HUDEP-2 (cell line): ENCODE data around the gene RFX1.
"Not testable (repeated sequence)": the region's sequence is repeated elsewhere in the genome, so short reads cannot be mapped to it uniquely, and the experiment has no call there.

Experiments used
- DNase-seq, 76 experiments: peaks; one replicate each; lab custom pipeline; 2025; ENCODE audit not compliant: unreplicated experiment in 76 of 76; lab: John Stamatoyannopoulos, UW

RFX1 gene

DNA sequence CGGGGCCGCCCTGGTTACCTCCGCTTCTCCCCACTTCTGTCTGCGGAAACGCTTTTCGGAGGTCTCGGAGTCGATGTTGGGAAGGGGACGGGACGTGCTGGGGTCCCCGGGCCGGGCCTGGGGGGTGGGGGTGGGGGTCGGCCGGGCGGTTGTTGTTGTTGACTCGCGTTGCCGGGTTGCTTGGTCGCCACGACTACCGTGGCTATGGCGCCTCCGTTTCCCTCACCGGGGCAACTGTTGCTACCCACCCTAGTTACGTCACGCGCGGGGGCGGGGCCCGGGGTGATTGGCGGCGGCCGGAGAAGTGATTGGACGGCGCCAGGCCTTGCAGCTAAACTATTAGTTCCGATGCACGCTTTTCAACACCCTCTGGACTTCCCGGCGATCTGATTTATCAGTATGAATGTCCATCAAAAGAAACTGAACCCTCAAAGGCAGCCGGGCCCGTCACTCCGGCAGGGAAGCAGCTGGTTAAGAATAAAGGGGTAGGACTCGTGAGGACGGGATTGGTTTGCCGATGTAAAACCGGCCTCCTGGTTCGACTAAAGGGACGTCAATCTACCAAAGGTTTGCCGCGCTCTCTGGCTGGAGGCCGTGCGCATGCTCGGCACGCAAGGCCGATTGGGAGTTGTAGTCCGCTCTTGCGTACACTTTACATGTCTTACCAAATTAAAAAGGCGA, at the start of gene RFX1:
Gene RFX1, minus strand, starts transcription at position 236 of the 681 bp plus-strand sequence. CDS start 12,477 bp downstream, outside the sequence.
- DNase-seq = peak; percentile 96 to 100 (median 100)

DNA sequence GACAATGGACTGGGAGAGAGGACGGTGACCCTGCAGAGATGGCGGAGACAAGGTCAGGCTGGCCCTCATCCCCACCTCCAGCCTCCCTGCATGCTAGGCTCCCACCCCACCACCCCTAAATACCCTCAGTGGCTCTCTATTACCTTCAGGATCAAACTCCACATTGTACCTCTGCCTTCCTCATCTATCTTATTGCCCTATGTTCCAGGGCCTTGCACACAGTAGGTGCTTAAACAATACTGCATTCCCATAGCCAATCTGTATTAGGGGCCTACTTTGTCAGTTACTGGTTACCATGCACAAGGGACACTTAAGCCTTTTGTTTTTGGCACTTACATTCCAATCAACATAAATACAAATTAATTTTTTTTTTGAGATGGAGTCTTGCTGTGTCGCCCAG, 49.3 kb upstream of the RFX1 start:
- no peak for DNase-seq

DNA sequence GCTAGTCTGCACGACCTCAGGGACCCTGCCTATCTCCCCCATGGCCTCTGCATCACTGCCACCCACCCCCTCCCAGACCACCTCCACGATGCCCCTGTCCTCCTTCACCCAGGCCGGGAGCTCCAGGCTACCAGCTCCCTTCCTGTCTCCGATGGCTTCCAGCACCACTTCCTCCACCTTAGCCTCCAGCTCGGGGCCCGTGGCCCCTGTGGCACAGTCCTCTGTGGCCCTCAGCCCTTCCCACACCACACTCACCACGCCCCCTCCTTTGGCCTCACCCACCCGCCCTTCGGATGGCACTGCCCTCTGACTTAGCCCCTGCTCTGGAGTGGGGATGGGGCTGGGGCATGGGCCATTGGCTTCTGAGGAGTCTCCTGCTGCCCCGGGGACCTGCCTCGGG, 48.6 kb upstream of the RFX1 start:
- DNase-seq = no peak

DNA sequence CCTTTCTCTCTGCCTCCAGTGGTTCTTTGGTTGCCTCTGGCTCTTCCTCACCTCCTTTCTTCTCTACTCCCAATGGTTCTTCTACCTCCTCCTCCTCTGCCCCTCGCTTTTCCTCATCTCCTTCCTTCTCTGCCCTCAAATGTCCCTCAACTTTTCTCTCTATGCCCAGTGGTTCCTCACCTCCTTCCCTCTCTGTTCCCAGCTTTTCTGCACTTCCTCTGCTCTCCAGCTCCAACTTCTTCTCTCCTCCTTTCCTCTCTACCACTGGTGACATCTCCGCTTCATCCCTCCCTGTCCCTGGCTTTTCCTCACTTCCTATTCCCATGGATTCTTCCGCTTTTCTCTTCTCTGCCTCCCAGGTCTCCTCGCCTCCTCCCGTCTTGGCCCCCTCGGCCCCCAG, 48.0 kb upstream of the RFX1 start:
- DNase-seq = no peak

DNA sequence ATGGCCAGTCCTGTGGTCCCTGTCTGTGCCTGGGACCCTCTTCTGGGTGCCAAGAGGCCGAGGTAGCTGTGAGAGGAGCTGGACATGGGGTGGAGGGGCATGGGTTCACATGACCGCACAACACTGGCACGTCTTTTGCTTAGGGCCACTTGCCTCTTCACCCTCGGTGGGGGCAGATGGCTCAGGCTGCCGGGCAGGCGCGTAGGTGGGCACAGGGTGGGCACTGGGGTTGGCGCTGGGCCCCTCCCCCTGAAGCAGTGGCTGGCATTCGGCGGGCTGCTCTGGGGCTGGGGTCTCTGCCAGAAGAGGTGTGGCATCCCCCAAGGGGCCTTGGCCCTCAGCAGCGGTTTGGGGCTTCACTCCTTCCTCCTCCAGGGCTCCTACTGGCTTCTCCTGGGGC, 47.4 kb upstream of the RFX1 start:
- DNase-seq = no peak

DNA sequence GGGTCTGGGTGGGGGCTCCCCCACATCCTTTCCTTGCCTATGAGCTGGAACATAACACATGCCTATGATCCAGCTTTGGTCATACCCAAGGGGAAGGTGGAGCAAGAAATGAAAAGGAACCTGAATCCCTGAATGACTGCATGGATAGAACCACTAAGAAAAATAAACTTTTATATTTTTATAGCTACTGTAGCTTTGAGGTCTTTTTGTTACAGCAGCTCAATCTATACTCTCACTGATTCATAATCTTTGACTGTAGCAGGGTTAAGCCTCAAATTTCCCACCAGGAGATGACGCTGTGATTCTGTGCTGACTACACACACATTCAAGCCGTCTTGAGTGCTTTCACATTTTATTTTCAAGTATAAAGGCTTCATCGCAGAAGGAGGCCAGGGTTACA, 46.9 kb upstream of the RFX1 start:
- no peak for DNase-seq

DNA sequence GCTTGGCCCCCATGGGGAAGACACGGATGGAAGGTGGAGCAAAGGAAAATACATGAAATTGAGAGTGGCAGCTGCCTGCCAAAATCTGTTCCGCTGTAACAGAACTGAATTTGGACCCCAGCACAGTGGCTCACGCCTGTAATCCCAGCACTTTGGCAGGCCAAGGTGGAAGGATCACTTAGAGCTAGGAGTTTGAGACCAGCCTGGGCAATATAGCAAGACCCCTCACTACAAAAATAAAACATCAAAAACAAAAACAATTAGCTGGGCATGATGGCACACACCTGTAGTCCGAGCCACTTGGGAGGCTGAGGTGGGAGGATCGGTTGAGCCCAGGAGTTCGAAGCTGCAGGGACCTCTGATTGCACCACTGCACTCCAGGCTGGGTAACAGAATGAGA, 46.4 kb upstream of the RFX1 start:
- no peak for DNase-seq

DNA sequence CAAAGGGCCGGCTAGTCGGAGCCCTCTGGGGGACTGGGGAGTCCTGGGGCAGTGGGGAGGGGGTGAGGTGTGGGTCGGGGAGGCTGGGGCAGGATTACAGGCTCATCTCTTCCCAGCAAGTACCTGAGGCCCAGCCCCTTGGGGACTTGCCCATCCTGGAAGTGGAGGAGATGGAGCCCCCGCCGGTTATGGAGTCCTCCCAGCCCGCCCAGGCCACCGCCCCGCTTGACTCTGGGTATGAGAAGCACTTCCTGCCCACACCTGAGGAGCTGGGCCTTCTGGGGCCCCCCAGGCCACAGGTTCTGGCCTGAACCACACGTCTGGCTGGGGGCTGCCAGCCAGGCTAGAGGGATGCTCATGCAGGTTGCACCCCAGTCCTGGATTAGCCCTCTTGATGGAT, 45.9 kb upstream of the RFX1 start:
- no peak for DNase-seq

DNA sequence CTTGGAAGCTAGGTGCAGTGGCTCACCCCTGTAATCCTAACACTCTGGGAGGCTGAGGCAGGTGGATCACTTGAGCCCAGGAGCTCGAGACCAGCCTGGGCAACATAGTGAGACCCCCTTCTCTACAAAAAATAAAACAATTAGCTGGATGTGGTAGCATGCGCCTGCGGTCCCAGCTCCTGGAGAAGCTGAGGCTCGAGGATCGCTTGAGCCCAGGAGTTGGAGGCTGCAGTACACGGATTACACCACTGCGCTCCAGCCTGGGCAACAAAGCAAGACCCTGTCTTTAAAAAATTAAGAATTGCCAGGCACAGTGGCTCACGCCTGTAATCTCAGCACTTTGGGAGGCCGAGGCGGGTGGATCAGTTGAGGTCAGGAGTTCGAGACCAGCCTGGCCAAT, 44.8 kb upstream of the RFX1 start:
- not testable (repeated sequence) for DNase-seq

DNA sequence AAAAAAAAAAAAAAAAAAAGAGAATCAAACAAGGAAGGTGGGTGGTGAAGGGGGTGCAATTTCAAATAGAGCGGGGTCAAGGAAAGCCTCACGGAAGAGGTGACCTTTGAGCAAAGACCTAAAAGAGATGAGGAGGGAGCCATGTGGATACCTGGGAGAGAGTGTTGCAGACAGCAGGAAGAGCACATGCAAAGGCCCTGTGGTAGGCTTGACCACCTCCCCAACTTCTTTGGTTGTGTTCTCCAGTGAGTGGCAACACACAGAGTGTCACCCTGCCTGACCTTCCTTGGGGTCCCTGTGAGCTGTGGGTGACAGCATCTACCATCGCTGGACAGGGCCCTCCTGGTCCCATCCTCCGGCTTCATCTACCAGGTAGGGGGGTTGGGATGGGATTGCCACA, 44.4 kb upstream of the RFX1 start:
- DNase-seq = no peak

DNA sequence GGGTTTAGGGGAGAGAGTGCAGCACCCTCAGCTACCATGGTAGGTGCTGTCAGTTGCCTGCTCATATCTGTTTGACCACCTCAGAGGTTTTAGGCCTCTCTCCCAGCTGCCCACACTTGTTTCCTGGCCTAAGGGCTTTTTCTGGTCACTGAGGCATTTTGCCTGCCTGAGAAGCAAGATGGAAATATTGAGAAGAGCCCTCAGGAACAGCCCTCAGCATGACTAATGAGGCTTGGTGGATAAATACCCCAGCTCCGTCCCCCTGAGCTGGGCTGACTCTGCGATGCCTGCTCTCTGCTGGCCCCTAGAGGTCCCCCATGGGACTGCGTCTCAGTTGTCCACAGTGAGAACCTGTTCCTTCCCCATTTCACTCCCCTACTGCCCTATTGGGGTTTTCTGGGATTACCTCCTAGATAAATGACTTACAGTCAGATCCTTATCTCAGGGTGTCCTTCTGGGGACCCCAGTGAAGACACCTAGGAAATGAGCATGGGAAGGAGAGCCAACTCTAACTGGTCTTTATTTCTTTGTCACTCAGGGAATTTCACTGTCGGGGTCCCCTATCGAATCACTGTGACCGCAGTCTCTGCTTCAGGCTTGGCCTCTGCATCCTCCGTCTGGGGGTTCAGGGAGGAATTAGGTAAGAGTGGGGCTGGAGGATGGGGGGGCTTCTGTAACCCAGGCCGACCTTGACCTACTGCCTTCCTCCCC, 42.5 kb upstream of the RFX1 start:
- DNase-seq = peak in 59 of 76 experiments; percentile 18 to 81 (median 60)

DNA sequence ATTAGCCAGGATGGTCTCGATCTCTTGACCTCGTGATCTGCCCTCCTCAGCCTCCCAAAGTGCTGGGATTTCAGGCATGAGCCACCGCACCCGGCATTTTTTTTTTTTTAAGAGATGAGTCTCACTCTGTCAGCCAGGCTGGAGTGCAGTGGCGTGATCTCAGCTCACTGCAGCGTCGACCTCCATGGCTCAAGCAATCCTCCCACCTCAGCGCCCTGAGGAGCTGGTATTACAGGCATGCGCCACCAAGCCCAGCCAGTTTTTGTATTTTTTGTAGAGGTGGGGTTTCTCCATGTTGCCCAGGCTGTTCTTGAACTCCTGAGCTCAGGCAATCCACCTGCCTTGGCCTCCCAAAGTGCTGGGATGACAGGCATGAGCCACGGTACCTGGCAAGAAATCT, 41.7 kb upstream of the RFX1 start:
- DNase-seq = not testable (repeated sequence)

DNA sequence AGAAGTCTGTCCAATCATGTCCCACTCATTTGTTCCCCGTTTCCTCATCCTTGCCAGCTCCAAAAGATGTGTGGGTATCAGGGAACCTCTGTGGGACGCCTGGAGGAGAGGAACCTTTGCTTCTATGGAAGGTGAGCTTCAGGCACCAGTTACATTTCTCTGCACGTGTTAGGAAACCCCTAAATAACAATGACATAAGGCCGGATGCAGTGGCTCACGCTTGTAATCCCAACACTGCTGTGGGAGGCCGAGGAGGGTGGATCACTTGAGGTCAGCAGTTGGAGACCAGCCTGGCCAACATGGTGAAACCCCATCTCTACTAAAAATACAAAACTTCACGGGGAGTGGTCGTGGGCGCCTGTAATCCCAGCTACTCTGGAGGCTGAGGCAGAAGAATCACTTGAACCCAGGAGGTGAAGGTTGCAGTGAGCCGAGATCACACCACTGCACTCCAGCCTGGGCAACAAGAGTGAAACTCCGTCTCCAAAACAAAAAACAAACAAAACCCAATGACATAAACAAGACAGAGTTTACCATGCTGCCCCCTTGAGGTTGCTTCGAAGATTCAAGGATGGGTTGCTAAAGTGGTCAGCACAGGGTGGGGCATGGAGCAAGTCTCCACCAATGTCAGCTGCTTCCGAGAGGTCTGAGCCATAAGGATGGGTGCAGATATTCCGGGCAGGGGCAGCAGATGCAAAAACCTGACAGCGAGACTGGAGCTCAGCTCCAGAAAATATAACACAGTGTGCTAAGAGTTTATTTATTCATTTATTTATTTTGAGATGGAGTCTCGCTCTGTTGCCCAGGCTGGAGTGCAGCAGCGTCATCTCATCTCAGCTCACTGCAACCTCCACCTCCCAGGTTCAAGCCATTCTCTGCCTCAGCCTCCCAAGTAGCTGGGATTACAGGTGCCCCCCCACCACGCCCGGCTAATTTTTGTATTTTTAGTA, 36.8 kb upstream of the RFX1 start:
- DNase-seq = peak in 56 of 76 experiments; percentile 13 to 83 (median 46)

DNA sequence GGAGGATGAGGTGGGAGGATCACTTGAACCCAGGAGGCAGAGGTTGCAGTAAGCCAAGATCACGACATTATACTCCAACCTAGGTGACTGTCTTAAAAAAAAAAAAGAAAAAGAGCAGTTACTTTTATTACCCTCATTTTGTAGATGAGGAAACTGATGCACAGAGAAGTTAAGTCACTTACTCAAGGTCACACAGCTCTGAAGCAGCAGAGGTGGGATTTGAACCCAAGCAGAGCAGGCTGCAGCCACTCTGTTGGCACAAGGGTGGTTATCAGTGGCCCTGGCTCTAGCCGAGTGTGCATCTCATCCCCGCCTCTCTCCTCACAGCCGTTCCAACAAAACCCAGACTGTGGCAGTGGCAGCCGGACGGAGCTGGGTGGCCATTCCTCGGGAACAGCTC, 33.1 kb upstream of the RFX1 start:
- no peak for DNase-seq

DNA sequence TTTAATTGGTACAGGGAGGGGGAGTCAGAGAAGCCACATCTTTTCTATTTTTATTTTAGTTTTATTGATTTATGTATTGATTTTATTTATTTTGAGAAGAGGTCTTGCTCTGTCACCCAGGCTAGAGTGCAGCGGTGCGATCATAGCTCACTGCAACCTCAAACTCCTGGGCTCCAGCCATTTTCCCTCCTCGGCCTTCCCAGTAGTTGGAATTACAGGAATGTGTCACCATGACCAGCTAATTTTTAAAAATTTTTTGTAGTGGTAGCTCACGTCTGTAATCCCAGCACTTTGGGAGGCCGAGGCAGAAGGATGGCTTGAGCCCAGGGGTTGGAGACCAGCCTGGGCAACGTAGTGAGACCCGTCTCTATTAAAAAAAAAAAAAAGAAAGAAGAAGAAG, 29.6 kb upstream of the RFX1 start:
- DNase-seq = no peak

DNA sequence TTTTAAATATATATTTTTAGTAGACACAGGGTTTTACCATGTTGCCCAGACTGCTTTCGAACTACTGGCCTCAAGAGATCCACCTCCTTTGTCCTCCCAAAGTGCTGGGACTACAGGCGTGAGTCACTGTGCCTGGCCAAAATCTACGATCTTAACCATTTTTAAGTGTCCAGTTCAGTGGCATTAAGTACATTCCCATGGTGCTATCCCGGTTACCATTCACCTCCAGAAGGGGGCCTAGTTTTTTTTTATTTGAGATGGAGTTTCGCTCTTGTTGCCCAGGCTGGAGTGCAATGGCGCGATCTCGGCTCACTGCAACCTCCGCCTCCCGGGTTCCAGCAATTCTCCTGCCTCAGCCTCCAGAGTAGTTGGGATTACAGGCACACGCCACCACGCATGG, 29.0 kb upstream of the RFX1 start:
- not testable (repeated sequence) for DNase-seq

DNA sequence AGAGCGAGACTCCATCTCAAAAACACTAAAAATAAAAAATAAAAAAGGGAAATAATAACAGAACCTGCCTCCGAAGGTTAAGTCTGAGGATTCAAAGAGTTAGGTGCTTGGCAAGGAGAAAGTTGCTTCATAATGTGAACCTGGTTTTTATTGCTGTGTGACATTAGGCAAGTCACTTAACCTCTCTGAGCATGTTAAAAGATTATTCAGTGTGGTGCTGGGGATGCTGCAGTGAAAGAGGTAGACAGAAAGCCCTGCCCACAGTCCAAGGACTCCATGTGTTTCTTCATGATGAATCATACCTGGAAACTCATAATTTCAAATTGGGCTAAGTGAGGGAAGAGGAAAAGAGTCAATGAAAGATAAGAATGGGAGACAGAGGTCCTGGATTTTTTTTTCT, 27.8 kb upstream of the RFX1 start:
- no peak for DNase-seq

DNA sequence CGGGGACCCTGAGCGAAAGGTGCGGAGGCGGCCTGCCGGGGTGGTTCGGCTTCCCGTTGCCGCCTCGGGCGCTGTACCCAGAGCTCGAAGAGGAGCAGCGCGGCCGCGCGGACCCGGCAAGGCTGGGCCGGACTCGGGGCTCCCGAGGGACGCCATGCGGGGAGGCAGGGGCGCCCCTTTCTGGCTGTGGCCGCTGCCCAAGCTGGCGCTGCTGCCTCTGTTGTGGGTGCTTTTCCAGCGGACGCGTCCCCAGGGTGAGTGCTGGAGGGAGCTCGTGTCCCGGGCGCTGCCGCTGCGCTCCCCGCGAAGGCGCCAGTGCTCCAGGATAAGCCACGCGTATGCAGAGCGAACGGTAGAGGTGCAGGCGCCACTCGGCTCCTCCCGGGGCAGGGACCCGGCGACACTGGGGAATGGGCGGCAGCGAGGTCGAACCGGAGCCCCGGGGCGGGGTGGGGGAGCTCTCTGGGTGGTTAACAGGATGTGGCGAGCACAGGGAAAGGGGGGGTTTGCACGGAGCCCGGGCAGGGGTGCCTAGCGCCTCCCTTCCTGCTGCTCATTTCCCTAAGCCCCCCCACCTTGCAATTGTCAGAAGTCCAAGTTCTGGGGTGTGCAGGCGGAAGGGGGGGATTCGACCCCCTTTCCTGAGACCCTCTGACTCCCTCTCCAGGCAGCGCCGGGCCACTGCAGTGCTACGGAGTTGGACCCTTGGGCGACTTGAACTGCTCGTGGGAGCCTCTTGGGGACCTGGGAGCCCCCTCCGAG, 25.8 kb upstream of the RFX1 start, which contains the start of gene IL27RA:
Gene IL27RA, plus strand, starts transcription at position 44 of the 762 bp plus-strand sequence. Its CDS starts 111 bp downstream, at position 155.
- peak in 67 of 76 experiments; percentile 23 to 98 (median 68) for DNase-seq

DNA sequence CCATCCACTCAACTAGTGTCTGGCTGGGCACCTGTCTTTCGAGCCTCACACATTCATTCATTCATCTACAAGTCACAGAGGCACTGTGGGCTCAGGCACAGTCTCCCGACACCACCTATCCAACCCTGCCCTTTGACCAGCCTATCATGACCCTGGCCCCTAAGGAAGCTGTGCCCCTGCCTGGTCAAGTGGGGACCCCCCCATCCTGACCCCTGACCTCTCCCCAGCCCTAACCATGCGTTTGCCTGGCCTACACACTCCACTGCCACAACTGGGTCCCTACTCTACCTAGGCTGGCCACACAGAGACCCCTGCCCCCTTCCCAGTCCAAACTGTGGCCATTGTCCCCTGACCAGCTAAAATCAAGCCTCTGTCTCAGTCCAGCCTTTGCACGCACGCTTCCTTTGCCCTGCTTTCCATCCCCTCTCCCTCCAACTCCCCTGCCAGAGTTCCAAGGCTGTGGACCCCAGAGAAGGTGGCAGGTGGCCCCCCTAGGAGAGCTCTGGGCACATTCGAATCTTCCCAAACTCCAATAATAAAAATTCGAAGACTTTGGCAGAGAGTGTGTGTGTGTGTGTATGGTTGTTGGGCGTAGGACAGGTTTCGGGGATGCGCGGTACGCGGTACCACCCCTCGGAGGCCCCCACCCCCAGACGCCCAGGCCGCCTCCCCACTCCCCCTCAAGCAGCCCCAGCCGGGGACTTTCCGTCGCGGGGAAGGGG, 25.0 kb upstream of the RFX1 start:
- no peak for DNase-seq

DNA sequence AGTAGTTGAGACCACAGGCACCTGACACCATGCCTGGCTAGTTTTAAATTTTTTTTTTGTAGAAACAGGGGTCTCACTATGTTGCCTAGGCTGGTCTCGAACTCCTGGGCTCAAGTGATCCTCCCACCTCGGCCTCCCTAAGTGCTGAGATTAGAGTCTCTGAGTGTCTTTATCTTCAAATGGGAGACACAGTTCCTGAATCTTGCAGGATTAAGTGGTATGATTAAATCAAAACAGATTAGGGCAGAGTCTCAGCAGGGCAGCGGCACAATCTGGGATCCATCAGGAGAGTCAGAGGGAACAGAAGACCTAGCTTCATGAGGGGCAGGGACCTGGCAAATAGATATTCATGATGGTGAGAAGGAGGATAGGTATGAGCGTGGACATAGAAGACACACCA, 22.8 kb upstream of the RFX1 start:
- no peak for DNase-seq
